Measurements from ENCODE around the gene CAAP1. TPM values are rescaled to one million over a fixed set of nuclear protein-coding genes. Genes with fewer than 3 reads are reported as not detected.

Gene CAAP1
- polyA plus RNA-seq, 3 donors: 4.0 to 9.1 (median 8.7) TPM

- Histone ChIP-seq H4K20me1 (ENCODE audit: insufficient read depth, low read length) (no peaks in the 10 kb centered on the region), H3K27me3 (ENCODE audit: control insufficient read depth in 2 of 2, insufficient read depth in 2 of 2, low read length in 2 of 2) (no peaks in the 10 kb centered on the region), H3K4me2 (replicated peaks; ENCODE audit: extremely low read depth, low read length, poor library complexity, severe bottlenecking) (no peak overlapping the region), H3K4me1 (ENCODE audit: control insufficient read depth in 1 of 2, insufficient read depth in 2 of 2, low read length in 2 of 2) (no peaks in the 10 kb centered on the region), H3K9me3 (replicated peaks in 1 of 2; ENCODE audit: control insufficient read depth in 1 of 2, insufficient read depth in 1 of 2, low read length in 2 of 2) (no peaks in the 10 kb centered on the region), H3K27ac (ENCODE audit: low read depth in 1 of 2, low read length in 2 of 2) (no peak overlapping the region), H3K36me3 (replicated peaks in 1 of 2; ENCODE audit: control insufficient read depth in 1 of 2, insufficient read depth in 2 of 2, low read length in 2 of 2) (peaks cover 90 to 100% of the 10 kb centered on the region in 2 donors), H3K4me3 (replicated peaks in 1 of 3; ENCODE audit: low read depth in 2 of 3, low read length in 3 of 3) (no peak overlapping the region), H3K9ac (ENCODE audit: insufficient read depth, low read length, poor library complexity, severe bottlenecking) (no peak overlapping the region), H2AFZ (ENCODE audit: insufficient read depth, low read depth, low read length, poor library complexity, severe bottlenecking) (no peak overlapping the region), H3K79me2 (ENCODE audit: insufficient read depth, low read length) (no peaks in the 10 kb centered on the region)
- DNase-seq: no peak
- peaks cover 0 to 1% (median 0%) of the 10 kb centered on the region in 7 donors for H3K9me3 Mint-ChIP-seq
- H3K36me3 Mint-ChIP-seq: peaks cover 80 to 90% of the 10 kb centered on the region in 2 donors
- H3K4me1 Mint-ChIP-seq: no peaks in the 10 kb centered on the region
- peaks cover 0 to 3% (median 0%) of the 10 kb centered on the region in 3 donors for H3K27me3 Mint-ChIP-seq (ENCODE audit: low read depth in 3 of 3)
- no peak for TF ChIP-seq CTCF (IDR thresholded peaks at IDR 0.05)
- intact Hi-C loops (cut with micrococcal nuclease): no loop called here
- H3K4me3 Mint-ChIP-seq: no peak overlapping the region
- WGBS (ENCODE audit: insufficient coverage): 88% methylated on average over 1 of the region's 1 CpG
- no peak overlapping the region for H3K27ac Mint-ChIP-seq
These were observed 27.1 kb upstream of the CAAP1 start for GRCh38 chr9:26919698-26920097.

- TF ChIP-seq CTCF (IDR thresholded peaks at IDR 0.05): no peak
- H3K27me3 ChIP-seq (ENCODE audit: control insufficient read depth in 2 of 2, insufficient read depth in 2 of 2, low read length in 2 of 2): no peaks in the 10 kb centered on the region
- H3K27ac Mint-ChIP-seq: no peak overlapping the region
- peaks cover 73 to 100% of the 10 kb centered on the region in 2 donors for H3K36me3 ChIP-seq (replicated peaks in 1 of 2; ENCODE audit: control insufficient read depth in 1 of 2, insufficient read depth in 2 of 2, low read length in 2 of 2)
- H3K9me3 ChIP-seq (replicated peaks in 1 of 2; ENCODE audit: control insufficient read depth in 1 of 2, insufficient read depth in 1 of 2, low read length in 2 of 2): no peaks in the 10 kb centered on the region
- H3K27ac ChIP-seq (ENCODE audit: low read depth in 1 of 2, low read length in 2 of 2): no peak overlapping the region
- H3K9me3 Mint-ChIP-seq: peaks cover 0 to 1% (median 0%) of the 10 kb centered on the region in 7 donors
- H3K27me3 Mint-ChIP-seq (ENCODE audit: low read depth in 3 of 3): no peaks in the 10 kb centered on the region
- H3K4me1 Mint-ChIP-seq: no peaks in the 10 kb centered on the region
- no CpG with 5 or more reads among the region's 2 CpGs for WGBS (ENCODE audit: insufficient coverage)
- intact Hi-C loops (cut with micrococcal nuclease): no loop called here
- no peak overlapping the region for H3K4me3 ChIP-seq (replicated peaks in 1 of 3; ENCODE audit: low read depth in 2 of 3, low read length in 3 of 3)
- peaks cover 57 to 87% of the 10 kb centered on the region in 2 donors for H3K36me3 Mint-ChIP-seq
- H3K4me3 Mint-ChIP-seq: no peak overlapping the region
- H3K4me2 ChIP-seq (replicated peaks; ENCODE audit: extremely low read depth, low read length, poor library complexity, severe bottlenecking): no peak overlapping the region
- no peak for DNase-seq
- no peaks in the 10 kb centered on the region for H4K20me1 ChIP-seq (ENCODE audit: insufficient read depth, low read length)
- no peaks in the 10 kb centered on the region for H3K79me2 ChIP-seq (ENCODE audit: insufficient read depth, low read length)
- H3K9ac ChIP-seq (ENCODE audit: insufficient read depth, low read length, poor library complexity, severe bottlenecking): no peak overlapping the region
- no peaks in the 10 kb centered on the region for H3K4me1 ChIP-seq (ENCODE audit: control insufficient read depth in 1 of 2, insufficient read depth in 2 of 2, low read length in 2 of 2)
- H2AFZ ChIP-seq (ENCODE audit: insufficient read depth, low read depth, low read length, poor library complexity, severe bottlenecking): no peak overlapping the region
These were observed 20.6 kb upstream of the CAAP1 start for GRCh38 chr9:26913138-26913668.
